OCI-LY7 (cell line): ENCODE results near the gene SNAI3. TPM values are rescaled to one million over a fixed set of nuclear protein-coding genes. Genes with fewer than 3 reads are reported as not detected.

Source experiments
- BruUV-seq: library from RNA; stranded (reverse); fragments of 400-500 nt; replicated peaks from 2 replicates; lab custom pipeline; 2021; lab: Mats Ljungman, UMichigan
- CTCF ChIA-PET: fragments of 300-600 bp; sonication (Branson Sonifier 250); formaldehyde crosslinking; loops from one replicate; lab custom pipeline; 2022; ENCODE audit warnings: antibody characterized with exemption; ENCODE audit not compliant: unreplicated experiment; lab: Charles Lee
- POLR2A ChIA-PET: fragments of 300-600 bp; sonication (Branson Sonifier 250); formaldehyde crosslinking; loops from one replicate; lab custom pipeline; 2022; ENCODE audit warnings: antibody characterized with exemption; lab: Charles Lee
- DNase-seq: peaks from one replicate; pipeline ENCODE4 v3.0.0-alpha.2; 2015; ENCODE audit warnings: low spot score
- H2AFZ ChIP-seq: fragments of 200-600 bp; sonication (generic), shearing (Covaris generic); 2 replicates; pipeline ENCODE4 v1.6.1; 2014; ENCODE audit warnings: mild to moderate bottlenecking, antibody characterized with exemption, low read length, moderate library complexity
- H3K27ac ChIP-seq: fragments of 200-600 bp; sonication (generic); 2 replicates; pipeline ENCODE4 v1.5.1; 2014; ENCODE audit warnings: mixed run types, low read depth, mild to moderate bottlenecking, moderate library complexity, low read length, inconsistent platforms; ENCODE audit not compliant: poor library complexity, severe bottlenecking
- H3K36me3 ChIP-seq: fragments of 200-600 bp; sonication (generic); 2 replicates; pipeline ENCODE4 v1.6.1; 2014; ENCODE audit warnings: mild to moderate bottlenecking, antibody characterized with exemption, low read length, moderate library complexity, mixed read lengths; ENCODE audit not compliant: insufficient read depth
- H3K4me1 ChIP-seq: fragments of 200-600 bp; sonication (generic); 2 replicates; pipeline ENCODE4 v1.5.1; 2014; ENCODE audit warnings: mild to moderate bottlenecking, low read length; ENCODE audit not compliant: insufficient read depth, poor library complexity, severe bottlenecking
- H3K4me2 ChIP-seq: fragments of 200-600 bp; sonication (generic); 2 replicates; pipeline ENCODE4 v1.6.1; 2014; ENCODE audit warnings: mild to moderate bottlenecking, low read length
- H3K4me3 ChIP-seq: fragments of 200-600 bp; sonication (generic); 2 replicates; pipeline ENCODE4 v1.5.1; 2014; ENCODE audit warnings: mild to moderate bottlenecking, low read depth, low read length; ENCODE audit not compliant: poor library complexity, severe bottlenecking
- H3K79me2 ChIP-seq: fragments of 200-600 bp; sonication (generic); 2 replicates; pipeline ENCODE4 v1.6.1; 2016; ENCODE audit warnings: low read depth, mild to moderate bottlenecking, low read length, moderate library complexity, mixed read lengths; ENCODE audit not compliant: insufficient read depth
- H3K9me2 ChIP-seq: fragments of 200-600 bp; sonication (generic); 2 replicates; pipeline ENCODE4 v1.6.1; 2016; ENCODE audit warnings: mild to moderate bottlenecking, low read length, mixed read lengths; ENCODE audit not compliant: insufficient read depth
- H3K9me3 ChIP-seq: fragments of 200-600 bp; sonication (generic); 2 replicates; pipeline ENCODE4 v1.6.1; 2014; ENCODE audit warnings: mild to moderate bottlenecking, mixed run types, low read length, mixed read lengths
- H4K20me1 ChIP-seq: fragments of 200-600 bp; sonication (generic); 2 replicates; pipeline ENCODE4 v1.6.1; 2014; ENCODE audit warnings: mild to moderate bottlenecking, antibody characterized with exemption, low read length, moderate library complexity, mixed read lengths; ENCODE audit not compliant: insufficient read depth
- CTCF ChIP-seq: fragments of 200-600 bp; sonication (generic); conservative IDR thresholded peaks from 2 replicates; pipeline ENCODE4 v1.5.1; 2014; ENCODE audit warnings: mild to moderate bottlenecking, antibody characterized with exemption, low read length, moderate library complexity, mixed read lengths
- EZH2phosphoT487 ChIP-seq: fragments of 200-600 bp; sonication (generic); IDR thresholded peaks from 2 replicates; pipeline ENCODE4 v1.6.1; 2018; ENCODE audit warnings: low read depth, borderline replicate concordance, mild to moderate bottlenecking, mixed run types, antibody characterized with exemption, low read length, moderate library complexity, mixed read lengths
- intact Hi-C: fragments of 100-400 bp; cut with micrococcal nuclease; formaldehyde crosslinking; loops from one replicate; pipeline ENCODE4 v1.10.0; 2022; ENCODE audit not compliant: unreplicated experiment
- total RNA-seq, 2 experiments: library from RNA; depleted of rRNA in 1 of 2; stranded (reverse); fragments of >200 nt in 1 of 2; shearing (Covaris generic) in 1 of 2; gene quantifications; 2 replicates each; pipeline ENCODE4 v1.2.3, GENCODE V29; 2014 to 2022

Gene SNAI3
- total RNA-seq, 2 experiments from 2014 or later = 3.1 to 3.3 TPM

DNA sequence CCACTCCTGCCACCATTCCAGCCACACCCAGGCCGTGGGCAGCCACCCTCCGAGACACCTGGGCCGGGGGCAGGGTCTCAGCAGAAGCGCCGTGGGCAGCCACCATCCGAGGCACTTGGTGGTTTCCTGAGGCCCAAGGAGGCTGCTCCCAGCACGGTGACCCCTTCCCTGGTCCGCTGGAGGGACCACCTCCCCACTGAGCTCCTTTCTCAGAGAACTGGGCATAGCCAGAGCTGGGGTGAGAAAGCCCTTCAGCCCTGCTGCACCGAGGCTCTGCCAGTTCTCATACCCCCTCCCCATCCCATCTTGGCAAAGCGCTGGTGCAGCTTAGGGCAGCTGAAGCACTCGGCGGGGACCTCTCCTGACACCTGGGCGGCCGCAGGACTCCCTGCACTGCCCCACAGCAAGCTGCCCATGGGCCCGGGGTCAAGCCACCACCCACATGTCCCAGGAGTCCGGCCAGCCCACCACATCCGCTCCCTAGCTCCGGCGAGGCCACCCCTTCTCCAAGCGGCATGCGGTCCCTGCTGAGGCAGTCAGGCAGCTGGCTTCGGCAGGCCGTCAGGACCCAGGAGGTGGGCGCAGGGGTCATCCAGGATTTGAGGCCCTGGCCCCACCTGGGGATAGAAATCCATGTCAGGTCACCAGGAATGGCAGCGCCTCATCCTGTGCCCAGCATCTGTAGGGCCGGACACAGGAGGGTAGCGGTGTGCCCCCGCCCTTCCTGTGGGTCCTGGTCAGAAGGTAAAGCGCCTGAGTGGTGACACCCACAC lies 34.1 kb downstream of the SNAI3 start:
- CTCF ChIA-PET = no interaction called here
- Histone ChIP-seq H3K4me3 (peak overlapping the region; percentile 90), H3K79me2 (peaks cover 31% of the 10 kb centered on the region), H3K9me2 (no peaks in the 10 kb centered on the region), H3K27ac (peak overlapping the region; percentile 94), H3K4me2 (peak overlapping the region; percentile 100), H4K20me1 (peaks cover 17% of the 10 kb centered on the region), H3K4me1 (peaks cover 36% of the 10 kb centered on the region), H3K9me3 (no peaks in the 10 kb centered on the region), H2AFZ (no peak overlapping the region), H3K36me3 (peaks cover 51% of the 10 kb centered on the region)
- intact Hi-C loops = loop anchor here (1.0 to 5.0 kb wide), 5 partner anchors 11 to 1005 kb away; partner anchors contain the start of genes CHMP1A, MVD and SPATA33
- DNase-seq = no peak
- no peak for TF ChIP-seq EZH2phosphoT487
- TF ChIP-seq CTCF = no peak
- no TSS peak for BruUV-seq
- POLR2A ChIA-PET = interaction anchor here (0.5 to 0.8 kb wide), 2 partner anchors 12 to 540 kb away, joined by 3 read pairs; no protein-coding TSS in a partner anchor

GRCh38 chr16:88651276-88651988 lies 34.9 kb downstream of the SNAI3 start:
- ChIA-PET CTCF (no interaction called here), POLR2A (no interaction called here)
- peak overlapping the region; percentile 90 for H3K4me3 ChIP-seq

More at GRCh38 chr16:88651276-88651988, 34.9 kb downstream of the SNAI3 start:
- Histone ChIP-seq H3K4me1 (peaks cover 36% of the 10 kb centered on the region), H3K4me2 (peak overlapping the region; percentile 100), H3K9me3 (no peaks in the 10 kb centered on the region), H4K20me1 (peaks cover 17% of the 10 kb centered on the region), H3K9me2 (no peaks in the 10 kb centered on the region), H3K79me2 (peaks cover 31% of the 10 kb centered on the region), H2AFZ (no peak overlapping the region), H3K27ac (peak overlapping the region; percentile 94), H3K36me3 (peaks cover 52% of the 10 kb centered on the region)
- BruUV-seq = no TSS peak
- TF ChIP-seq CTCF (no peak), EZH2phosphoT487 (no peak)
- peak; percentile 97 for DNase-seq
- intact Hi-C loops = loop anchor here (1.0 to 5.0 kb wide), 5 partner anchors 12 to 1006 kb away; partner anchors contain the start of genes CHMP1A, MVD and SPATA33
